Osteoblast (primary cell): ENCODE measurements around the gene RABEPK. TPM values are rescaled to one million over a fixed set of nuclear protein-coding genes. Genes with fewer than 3 reads are reported as not detected.
A peak's percentile ranks its signal among the peaks of the same experiment; 100 is the strongest.

Experiments used
- DNase-seq: peaks from one replicate; pipeline ENCODE4 v3.0.0; 2011; ENCODE audit warnings: low spot score, mixed read lengths; ENCODE audit not compliant: insufficient read length; ENCODE audit errors: missing footprints
- H2AFZ ChIP-seq: 2 replicates; pipeline ENCODE4 v1.6.0; 2011; ENCODE audit warnings: mild to moderate bottlenecking, low read length
- H3K27ac ChIP-seq: 2 replicates; pipeline ENCODE4 v1.5.1; 2011; ENCODE audit warnings: mild to moderate bottlenecking, low read depth, low read length, moderate library complexity
- H3K27me3 ChIP-seq: 2 replicates; pipeline ENCODE4 v1.6.0; 2012; ENCODE audit warnings: mild to moderate bottlenecking, control low read depth, inconsistent platforms, low read length, moderate library complexity; ENCODE audit not compliant: insufficient read depth
- H3K36me3 ChIP-seq: 2 replicates; pipeline ENCODE4 v1.5.1; 2011; ENCODE audit warnings: mild to moderate bottlenecking, low read length, control low read depth, moderate library complexity; ENCODE audit not compliant: insufficient read depth
- H3K4me1 ChIP-seq: 2 replicates; pipeline ENCODE4 v1.5.1; 2011; ENCODE audit warnings: mild to moderate bottlenecking, low read length, control low read depth, moderate library complexity; ENCODE audit not compliant: insufficient read depth
- H3K4me2 ChIP-seq: 2 replicates; pipeline ENCODE4 v1.6.0; 2011; ENCODE audit warnings: mild to moderate bottlenecking, low read length; ENCODE audit not compliant: insufficient read depth
- H3K4me3 ChIP-seq: fragments of 200-600 bp; sonication (generic); 3 replicates; pipeline ENCODE4 v1.5.1; 2012; ENCODE audit warnings: mild to moderate bottlenecking, low read length, inconsistent platforms; ENCODE audit not compliant: insufficient read depth
- H3K79me2 ChIP-seq: 2 replicates; pipeline ENCODE4 v1.6.0; 2012; ENCODE audit warnings: mild to moderate bottlenecking, low read length, control low read depth, inconsistent platforms; ENCODE audit not compliant: insufficient read depth
- H3K9me3 ChIP-seq: 2 replicates; pipeline ENCODE4 v1.5.1; 2011; ENCODE audit warnings: low read depth, low read length, control low read depth
- H4K20me1 ChIP-seq: 2 replicates; pipeline ENCODE4 v1.6.0; 2012; ENCODE audit warnings: mild to moderate bottlenecking, low read length, control low read depth; ENCODE audit not compliant: insufficient read depth
- CTCF ChIP-seq: IDR thresholded peaks from 2 replicates; pipeline ENCODE4 v1.5.1; 2011; ENCODE audit warnings: mild to moderate bottlenecking, low read depth, low read length, moderate library complexity; ENCODE audit errors: extremely low read depth
- total RNA-seq: library from RNA; depleted of rRNA; stranded (reverse); fragments of >200 nt; gene quantifications from 2 replicates; pipeline ENCODE4 v1.2.3, GENCODE V29; 2012

The RABEPK gene
- total RNA-seq, 1 donor: 28.6 TPM

DNA sequence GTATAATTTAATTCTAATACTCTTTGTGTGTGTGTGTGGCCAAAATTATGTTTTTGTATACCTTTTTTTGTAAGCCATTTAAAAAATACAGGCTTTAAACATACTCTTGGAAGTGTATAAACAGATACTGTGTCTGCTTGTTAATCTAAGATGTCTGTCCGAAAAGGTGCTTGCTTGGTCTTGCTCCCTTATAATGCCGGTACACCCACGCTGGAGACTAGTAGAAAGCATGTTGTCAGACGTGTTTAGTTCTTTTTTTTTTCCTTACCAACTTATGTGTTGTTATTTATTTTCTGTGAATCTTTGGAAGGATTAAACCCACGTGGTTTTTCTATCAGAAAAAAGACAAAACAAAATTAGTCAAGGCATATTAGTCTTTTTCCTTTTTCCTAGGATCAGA, 70.7 kb downstream of the RABEPK start:
- no peaks in the 10 kb centered on the region for H3K27me3 ChIP-seq
- no peak overlapping the region for H3K27ac ChIP-seq
- peaks cover 10% of the 10 kb centered on the region for H3K4me1 ChIP-seq
- TF ChIP-seq CTCF: no peak
- peaks cover 8% of the 10 kb centered on the region for H3K36me3 ChIP-seq
- peaks cover 22% of the 10 kb centered on the region for H4K20me1 ChIP-seq
- DNase-seq: no peak
- H3K9me3 ChIP-seq: no peaks in the 10 kb centered on the region
- H3K4me3 ChIP-seq: no peak overlapping the region
- H2AFZ ChIP-seq: no peak overlapping the region
- peaks cover 88% of the 10 kb centered on the region for H3K79me2 ChIP-seq
- H3K4me2 ChIP-seq: no peak overlapping the region

GRCh38 chr9:125272697-125273096, 72.4 kb downstream of the RABEPK start:
- no peak for TF ChIP-seq CTCF
- Histone ChIP-seq H2AFZ (no peak overlapping the region), H3K4me2 (peak overlapping the region; percentile 29), H3K4me3 (no peak overlapping the region), H4K20me1 (peaks cover 36% of the 10 kb centered on the region), H3K36me3 (no peaks in the 10 kb centered on the region), H3K79me2 (peaks cover 91% of the 10 kb centered on the region), H3K4me1 (peaks cover 10% of the 10 kb centered on the region), H3K27me3 (no peaks in the 10 kb centered on the region), H3K27ac (no peak overlapping the region), H3K9me3 (no peaks in the 10 kb centered on the region)
- DNase-seq: no peak

GRCh38 chr9:125276771-125277170, 76.4 kb downstream of the RABEPK start:
- Histone ChIP-seq H3K4me3 (no peak overlapping the region), H2AFZ (no peak overlapping the region), H3K79me2 (peaks cover 90% of the 10 kb centered on the region), H3K27me3 (no peaks in the 10 kb centered on the region), H3K27ac (no peak overlapping the region), H3K4me2 (no peak overlapping the region), H3K36me3 (no peaks in the 10 kb centered on the region), H3K9me3 (no peaks in the 10 kb centered on the region), H3K4me1 (peaks cover 10% of the 10 kb centered on the region), H4K20me1 (peaks cover 33% of the 10 kb centered on the region)
- DNase-seq: no peak
- TF ChIP-seq CTCF: no peak

DNA sequence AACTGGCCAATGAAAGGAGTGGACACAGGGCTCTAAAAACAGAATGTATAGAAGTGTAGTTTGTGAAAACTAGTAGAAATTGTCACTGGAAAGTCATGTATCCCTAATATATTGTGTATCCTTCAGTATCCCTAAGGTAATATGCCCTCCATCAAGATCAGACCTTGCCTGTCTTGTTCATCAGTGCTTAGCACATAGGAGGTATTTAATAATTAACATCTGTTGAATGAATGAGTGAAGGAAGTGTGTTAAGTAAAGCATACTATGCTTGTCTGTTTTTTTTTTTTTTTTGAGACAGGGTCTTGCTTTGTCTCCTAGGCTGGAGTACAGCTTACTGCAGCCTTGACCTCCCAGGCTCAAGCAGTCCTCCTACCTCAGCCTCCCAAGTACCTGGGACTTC, 77.1 kb downstream of the RABEPK start:
- H3K9me3 ChIP-seq: no peaks in the 10 kb centered on the region
- TF ChIP-seq CTCF: no peak
- no peak overlapping the region for H3K27ac ChIP-seq
- H4K20me1 ChIP-seq: peaks cover 36% of the 10 kb centered on the region
- H3K4me2 ChIP-seq: no peak overlapping the region
- peaks cover 7% of the 10 kb centered on the region for H3K4me1 ChIP-seq
- no peaks in the 10 kb centered on the region for H3K27me3 ChIP-seq
- DNase-seq: no peak
- peaks cover 90% of the 10 kb centered on the region for H3K79me2 ChIP-seq
- no peak overlapping the region for H2AFZ ChIP-seq
- H3K4me3 ChIP-seq: no peak overlapping the region
- H3K36me3 ChIP-seq: no peaks in the 10 kb centered on the region
